Hematopoietic multipotent progenitor cell treated with erythropoietin and hydrocortisone succinate and interleukin-3 and kit ligand, for 15 days (in vitro differentiated cells): ENCODE data around the gene RNF166.

Source experiments
- DNase-seq: peaks from one replicate; pipeline ENCODE4 v3.0.0-alpha.2; 2015; ENCODE audit warnings: low spot score

Gene RNF166

GRCh38 chr16:88723911-88724310 is 17.7 kb upstream of the RNF166 start:
- no peak for DNase-seq

GRCh38 chr16:88723507-88723887 is 17.3 kb upstream of the RNF166 start:
- DNase-seq = no peak

- no peak for DNase-seq
These were observed 16.7 kb upstream of the RNF166 start for GRCh38 chr16:88722784-88723506.

- no peak for DNase-seq
These were observed 15.9 kb upstream of the RNF166 start for GRCh38 chr16:88721815-88722755.

- no peak for DNase-seq
These were observed 15.0 kb upstream of the RNF166 start for GRCh38 chr16:88721236-88721635.

GRCh38 chr16:88720396-88720970 is 14.3 kb upstream of the RNF166 start:
- no peak for DNase-seq

- DNase-seq = no peak
These were observed 13.7 kb upstream of the RNF166 start for GRCh38 chr16:88719933-88720296.

GRCh38 chr16:88719267-88719932 is 13.2 kb upstream of the RNF166 start:
- DNase-seq = no peak

- DNase-seq = no peak
These were observed 12.0 kb upstream of the RNF166 start for GRCh38 chr16:88718178-88718577.

GRCh38 chr16:88716601-88717001 is 10.4 kb upstream of the RNF166 start:
- DNase-seq = no peak

GRCh38 chr16:88716201-88716600 is 10.0 kb upstream of the RNF166 start:
- no peak for DNase-seq

- no peak for DNase-seq
These were observed 9.3 kb upstream of the RNF166 start for GRCh38 chr16:88715312-88716190.

GRCh38 chr16:88714420-88715302 is 8.5 kb upstream of the RNF166 start:
- no peak for DNase-seq

- no peak for DNase-seq
These were observed 7.6 kb upstream of the RNF166 start for GRCh38 chr16:88713568-88714419.

GRCh38 chr16:88713054-88713453 is 6.8 kb upstream of the RNF166 start:
- DNase-seq = no peak

- DNase-seq = no peak
These were observed 6.3 kb upstream of the RNF166 start for GRCh38 chr16:88712362-88712979.

- no peak for DNase-seq
These were observed 5.6 kb upstream of the RNF166 start for GRCh38 chr16:88711750-88712340.

- DNase-seq = no peak
These were observed 4.3 kb upstream of the RNF166 start for GRCh38 chr16:88710556-88710955.
